ENCODE data around the gene ABLIM3.

DNA sequence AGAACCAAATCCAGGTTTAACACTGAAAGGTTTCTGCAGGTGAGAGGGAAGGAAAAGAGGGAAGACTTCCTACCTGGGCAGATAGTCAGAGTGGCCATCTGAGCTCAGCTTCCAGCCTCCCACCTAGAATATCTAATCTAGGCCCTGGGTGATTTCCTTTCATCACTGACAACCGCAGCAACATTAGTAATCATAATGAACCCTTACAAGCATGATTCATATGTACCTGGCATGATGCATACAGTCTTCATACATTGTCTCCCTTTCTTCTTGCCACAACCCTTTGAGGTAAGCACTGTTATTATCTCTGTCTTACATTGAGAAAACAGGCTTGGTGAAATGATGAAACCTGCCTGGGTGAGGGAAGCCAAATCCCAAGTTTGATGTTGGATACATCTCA is 143.9 kb downstream of the ABLIM3 start:
- no peak for TF ChIP-seq SUZ12 (IDR thresholded peaks at IDR 0.05; ENCODE audit: extremely low read depth, insufficient read depth, insufficient read length)
- TF ChIP-seq ZNF274 (IDR thresholded peaks at IDR 0.05; ENCODE audit: low read depth, low read length): no peak
